GOT3 (cell line): ENCODE data around the gene AXDND1.
"Not testable (repeated sequence)": the region's sequence is repeated elsewhere in the genome, so short reads cannot be mapped to it uniquely, and the experiment has no call there.

Source experiments
- DNase-seq: peaks from one replicate; lab custom pipeline; 2025; ENCODE audit warnings: mixed read lengths; lab: John Stamatoyannopoulos, UW

The AXDND1 gene

DNA sequence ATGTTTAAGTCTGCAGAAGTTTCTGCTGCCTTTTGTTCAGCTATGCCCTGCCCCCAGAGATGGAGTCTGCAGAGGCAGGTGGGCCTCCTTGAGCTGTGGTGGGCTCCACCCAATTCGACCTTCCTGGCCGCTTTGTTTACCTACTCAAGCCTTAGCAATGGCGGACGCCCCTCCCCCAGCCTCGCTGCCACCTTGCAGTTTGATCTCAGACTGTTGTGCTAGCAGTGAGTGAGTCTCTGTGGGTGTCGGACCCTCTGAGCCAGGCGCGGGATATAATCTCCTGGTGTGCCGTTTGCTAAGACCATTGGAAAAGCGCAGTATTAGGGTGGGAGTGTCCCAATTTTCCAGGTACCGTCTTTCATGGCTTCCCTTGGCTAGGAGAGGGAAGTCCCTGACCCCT, 99.9 kb downstream of the AXDND1 start:
- DNase-seq, result not testable (repeated sequence)

DNA sequence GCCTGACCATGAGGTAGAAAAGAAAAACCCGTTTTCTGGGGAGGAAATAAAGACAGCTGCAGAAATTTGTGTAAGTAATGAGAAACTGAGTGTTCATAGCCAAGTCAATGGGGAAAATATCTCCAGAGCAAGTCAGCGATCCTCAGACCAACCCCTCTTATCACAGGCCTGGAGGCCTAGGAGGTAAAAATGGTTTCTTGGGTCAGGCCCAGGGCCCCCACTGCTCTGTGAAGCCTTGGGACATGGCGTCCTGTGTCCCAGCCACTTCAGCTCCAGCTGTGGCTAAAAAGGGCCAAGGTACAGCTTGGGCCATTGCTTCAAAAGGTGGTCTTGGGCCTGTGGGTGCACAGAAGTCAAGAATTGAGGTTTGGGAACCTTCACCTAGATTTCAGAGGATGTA, 108.9 kb downstream of the AXDND1 start:
- no peak for DNase-seq

DNA sequence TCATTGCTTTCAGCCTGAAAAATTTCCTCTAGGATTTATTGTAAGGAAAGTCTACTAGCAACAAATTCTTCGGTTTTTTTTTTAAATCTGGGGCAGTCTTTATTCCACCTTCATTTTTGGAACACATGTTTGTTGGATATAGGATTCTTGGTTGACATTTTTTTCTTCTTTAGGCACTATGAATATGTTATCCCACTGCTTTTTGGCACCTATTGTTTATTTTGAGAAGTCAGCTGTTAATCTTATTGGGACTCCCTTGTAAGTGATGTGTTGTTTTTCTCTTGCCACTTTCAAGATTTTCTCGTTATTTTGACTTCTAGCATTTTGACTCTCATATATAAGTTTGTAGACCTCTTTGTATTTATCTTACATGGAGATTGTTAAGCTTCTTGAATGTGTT, 110.7 kb downstream of the AXDND1 start:
- DNase-seq, result no peak

DNA sequence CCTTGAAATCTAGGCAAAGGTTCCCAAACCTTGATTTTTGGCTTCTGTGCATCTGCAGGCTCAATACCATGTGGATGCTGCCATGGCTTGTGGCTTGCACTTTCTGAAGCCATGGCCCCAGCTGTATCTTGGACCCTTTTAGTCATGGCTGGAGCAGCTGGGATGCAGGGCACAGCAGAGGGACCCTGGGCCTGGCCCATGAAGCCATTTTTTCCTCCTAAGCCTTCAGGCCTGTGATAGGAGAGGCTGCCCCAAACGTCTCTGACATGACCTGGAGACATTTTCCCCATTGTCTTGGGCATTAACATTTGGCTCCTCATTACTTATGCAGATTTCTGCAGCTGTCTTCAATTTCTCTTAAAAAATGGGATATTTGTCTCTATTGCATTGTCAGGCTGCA, 112.6 kb downstream of the AXDND1 start:
- DNase-seq, result no peak

DNA sequence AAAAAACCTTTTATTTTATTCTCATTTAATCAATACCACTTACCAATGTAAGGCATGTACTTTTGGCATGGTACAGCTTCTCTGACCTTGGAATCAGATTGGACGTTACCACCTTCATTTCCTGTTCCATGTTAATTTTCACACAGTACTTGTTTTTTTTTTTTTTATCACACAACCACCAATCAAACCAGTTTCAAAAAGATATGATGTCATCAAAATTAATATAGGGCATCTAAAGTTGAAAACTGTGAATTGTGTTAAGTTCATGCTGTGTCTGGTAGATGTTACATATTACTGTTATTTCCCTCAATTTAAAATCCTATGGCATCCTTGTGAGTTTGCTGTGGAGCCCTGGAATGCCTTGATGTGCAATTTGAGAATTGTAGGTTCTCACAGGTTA, 124.8 kb downstream of the AXDND1 start:
- no peak for DNase-seq

DNA sequence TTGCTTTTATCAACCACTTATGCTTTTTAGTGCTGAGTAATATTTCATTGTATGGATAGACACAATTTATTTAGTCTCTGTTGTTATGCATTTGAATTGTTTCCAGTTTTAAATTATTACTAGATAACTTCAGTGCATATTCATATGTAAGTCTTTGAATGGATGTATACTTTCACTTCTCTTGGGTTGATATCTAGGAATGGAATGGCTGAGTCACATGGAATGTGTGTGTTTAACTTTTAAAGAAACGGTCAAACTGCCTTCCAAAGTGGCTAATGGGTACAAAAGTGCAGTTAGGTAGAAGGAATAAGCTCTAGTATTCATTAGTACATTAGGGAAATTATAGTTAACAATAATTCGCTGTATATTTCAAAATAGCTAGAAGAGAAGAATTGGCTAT, 127.6 kb downstream of the AXDND1 start:
- DNase-seq, result no peak

DNA sequence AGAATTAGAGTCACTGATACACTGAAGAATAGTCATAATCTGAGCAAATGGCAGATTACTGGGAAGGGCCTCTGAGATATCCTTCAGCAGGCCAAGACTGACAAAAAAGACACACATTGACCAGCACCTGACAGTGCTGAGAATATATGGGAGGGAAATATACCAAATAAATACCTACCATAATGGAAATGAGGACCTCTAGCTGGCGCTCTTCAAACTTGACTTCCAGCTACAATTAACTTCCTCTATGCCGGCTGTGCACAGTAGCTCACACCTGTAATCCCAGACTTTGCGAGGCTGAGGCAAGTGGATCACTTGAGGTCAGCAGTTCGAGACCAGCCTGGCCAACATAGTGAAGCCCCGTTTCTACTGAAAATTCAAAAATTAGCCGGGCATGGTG, 140.4 kb downstream of the AXDND1 start:
- DNase-seq, result no peak

DNA sequence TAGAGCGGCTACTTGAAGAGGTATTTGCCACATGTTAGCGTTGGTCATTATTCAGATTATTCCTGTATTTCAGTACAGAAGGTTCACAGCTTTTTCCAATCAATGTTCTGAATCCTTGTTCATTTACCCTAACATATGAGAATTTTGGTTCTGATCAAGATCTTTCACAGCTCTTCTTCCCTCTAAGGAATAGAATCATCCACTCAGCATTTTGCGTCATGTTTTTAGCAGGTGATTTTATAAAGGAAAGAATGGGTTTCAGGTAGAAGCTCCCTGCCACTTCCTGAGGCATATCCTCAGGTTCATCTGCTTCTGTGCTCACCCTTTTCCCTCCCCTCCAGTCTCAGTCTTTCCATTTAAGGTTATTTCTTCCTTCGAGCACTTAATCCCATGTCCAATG, 143.6 kb downstream of the AXDND1 start:
- DNase-seq, result no peak

DNA sequence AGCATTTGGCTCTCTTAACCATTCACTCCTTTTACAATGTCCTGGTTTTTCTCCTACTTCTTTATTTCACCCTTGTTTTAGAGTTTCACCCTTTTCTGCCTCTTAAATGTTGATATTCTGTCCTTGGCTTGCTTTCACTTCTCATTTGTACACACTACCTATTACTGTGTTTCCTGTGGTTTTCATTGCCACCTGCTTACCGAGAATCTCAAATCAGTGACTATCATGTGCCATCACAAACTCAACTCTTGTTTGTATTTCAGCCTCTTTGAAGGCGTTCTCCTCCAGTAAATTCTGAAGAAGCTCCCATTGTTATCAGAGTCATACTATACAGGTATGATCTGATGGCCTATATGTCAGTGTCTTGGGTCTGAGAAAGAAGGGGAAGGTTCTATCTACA, 144.3 kb downstream of the AXDND1 start:
- DNase-seq, result no peak

DNA sequence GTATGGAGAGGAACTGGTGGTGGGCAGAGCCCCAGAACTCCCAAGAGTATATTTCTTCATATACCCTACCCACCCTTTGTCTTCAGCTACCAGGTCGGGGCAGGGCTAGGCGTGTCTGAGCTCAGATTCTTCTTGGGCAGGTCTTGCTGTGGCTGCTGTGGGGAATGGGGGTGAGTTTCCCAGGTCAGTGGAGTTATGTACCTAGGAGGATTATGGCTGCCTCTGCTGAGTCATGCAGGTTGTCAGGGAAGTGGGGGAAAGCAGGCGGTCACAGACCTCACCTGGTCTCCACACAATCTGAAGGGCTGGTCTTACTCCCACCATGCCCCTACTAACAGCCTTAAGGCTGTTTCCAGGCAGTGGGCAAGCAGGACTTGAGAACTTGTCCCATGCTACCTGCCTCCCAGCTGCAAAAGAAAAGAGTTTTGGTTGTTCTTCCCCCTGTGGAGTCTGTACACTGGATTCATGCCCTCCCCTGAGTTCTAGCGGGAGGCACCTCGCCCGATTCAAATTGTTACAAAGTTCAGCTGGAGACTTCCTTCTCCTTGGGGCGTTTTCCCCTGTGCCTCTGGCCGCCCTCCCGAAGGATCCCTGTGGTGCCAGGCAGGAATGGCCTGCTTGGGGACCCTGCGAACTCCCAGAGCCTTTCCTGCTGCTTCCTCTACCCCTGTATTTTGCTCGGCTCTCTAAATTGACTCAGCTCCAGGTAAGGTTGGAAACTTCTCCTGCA, 151.4 kb downstream of the AXDND1 start:
- no peak for DNase-seq

DNA sequence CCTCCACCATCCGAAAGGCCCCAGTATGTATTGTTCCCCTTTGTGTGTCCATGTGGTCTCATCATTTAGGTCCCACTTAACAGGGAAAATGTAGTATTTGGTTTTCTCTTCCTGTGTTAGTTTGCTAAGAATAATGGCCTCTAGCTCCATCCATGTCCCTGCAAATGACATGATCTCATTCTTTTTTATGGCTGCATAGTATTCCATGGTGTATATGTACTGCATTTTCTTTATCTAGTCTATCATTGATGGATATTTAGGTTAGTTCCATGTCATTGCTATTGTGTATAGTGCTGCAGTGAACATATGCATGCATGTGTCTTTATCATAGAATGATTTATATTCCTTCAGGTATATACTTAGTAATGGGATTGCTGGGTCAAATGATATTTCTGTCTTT, 152.8 kb downstream of the AXDND1 start:
- not testable (repeated sequence) for DNase-seq

DNA sequence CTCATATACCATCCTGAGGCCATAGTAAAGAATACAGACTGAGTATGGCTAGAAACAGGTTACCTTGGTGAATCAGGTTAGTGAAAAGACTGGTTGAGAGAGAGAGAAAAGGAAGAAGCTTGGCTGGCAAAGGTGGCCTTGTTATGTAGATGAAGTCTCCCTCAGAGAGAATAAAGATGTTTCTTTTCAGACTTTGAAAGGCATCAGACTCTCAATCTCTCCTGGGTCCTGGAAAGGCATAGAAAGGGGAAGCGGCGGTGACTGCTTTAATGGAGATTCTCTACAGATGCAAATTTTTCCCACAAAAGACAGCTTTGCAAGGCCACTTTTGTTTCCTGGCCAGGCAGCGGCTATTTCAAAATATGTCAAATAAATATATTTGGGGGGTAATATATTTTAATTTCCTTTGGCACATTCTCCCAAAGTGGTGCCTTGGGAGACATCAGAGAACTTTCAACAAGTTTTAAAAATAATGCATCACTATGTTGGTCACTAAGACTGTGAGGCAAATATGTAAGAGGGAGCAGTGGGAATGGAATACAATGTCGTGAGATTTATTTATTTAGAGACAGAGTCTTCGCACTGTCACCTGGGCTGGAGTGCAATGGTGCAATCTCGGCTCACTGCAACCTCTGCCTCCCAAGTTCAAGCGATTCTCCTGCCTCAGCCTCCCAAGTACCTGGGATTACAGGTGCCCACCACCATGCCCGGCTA, 163.9 kb downstream of the AXDND1 start:
- DNase-seq, result no peak

DNA sequence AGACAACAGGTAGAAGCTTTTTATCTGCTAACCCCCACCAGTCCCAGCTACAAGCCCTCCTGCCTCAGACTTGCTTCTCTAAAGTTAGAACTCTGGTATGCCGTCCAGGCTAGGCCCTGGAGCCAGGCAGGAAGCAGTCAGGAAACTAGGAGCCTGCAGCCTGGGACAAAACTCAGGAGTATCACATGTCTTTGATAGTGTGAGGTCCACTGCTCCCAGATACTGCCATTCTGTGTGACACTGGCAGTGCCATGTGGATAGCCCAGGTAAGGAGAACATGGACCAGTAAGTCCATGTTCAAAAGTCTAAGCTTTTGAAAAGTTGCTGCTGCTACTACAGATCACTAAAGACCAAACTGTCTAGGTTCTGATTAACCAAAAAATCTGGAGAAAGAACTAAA, 164.6 kb downstream of the AXDND1 start:
- no peak for DNase-seq

DNA sequence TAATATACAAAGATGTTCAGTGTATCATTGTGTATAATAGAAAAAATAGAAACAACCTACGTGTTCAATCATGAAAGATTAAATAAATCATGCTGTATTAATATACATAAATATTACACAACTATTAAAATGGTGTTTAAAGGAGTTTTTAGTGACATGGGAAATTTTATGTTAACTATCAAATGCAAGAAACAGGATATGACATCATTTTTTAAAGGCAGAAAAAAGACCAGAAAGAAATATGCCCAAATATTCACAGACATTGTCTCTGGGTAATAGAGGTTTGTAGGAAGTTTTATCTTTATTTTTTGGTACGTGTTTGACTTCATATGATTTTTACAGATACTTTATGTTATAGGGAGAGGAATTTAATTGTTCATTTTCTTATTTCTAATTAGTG, 176.0 kb downstream of the AXDND1 start:
- DNase-seq, result no peak

DNA sequence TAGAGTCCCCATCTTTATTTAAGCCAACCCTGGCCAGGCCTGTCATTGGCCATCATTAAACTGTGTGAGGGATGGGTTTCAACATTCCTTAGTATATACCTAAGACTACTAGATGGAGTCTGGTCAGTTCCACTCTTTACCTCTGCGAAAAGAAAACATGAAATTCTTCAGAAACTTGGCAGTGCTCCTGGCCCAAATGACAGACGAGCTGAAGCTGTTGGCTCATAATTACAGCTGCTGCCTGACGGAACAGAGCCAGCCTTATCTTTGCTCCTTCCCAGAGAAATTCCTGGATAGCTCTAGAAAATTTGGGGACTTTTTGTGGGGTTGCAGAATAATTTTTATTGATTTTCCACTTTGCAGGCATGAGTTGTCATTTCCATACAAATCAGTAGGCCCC, 179.6 kb downstream of the AXDND1 start:
- DNase-seq, result no peak

DNA sequence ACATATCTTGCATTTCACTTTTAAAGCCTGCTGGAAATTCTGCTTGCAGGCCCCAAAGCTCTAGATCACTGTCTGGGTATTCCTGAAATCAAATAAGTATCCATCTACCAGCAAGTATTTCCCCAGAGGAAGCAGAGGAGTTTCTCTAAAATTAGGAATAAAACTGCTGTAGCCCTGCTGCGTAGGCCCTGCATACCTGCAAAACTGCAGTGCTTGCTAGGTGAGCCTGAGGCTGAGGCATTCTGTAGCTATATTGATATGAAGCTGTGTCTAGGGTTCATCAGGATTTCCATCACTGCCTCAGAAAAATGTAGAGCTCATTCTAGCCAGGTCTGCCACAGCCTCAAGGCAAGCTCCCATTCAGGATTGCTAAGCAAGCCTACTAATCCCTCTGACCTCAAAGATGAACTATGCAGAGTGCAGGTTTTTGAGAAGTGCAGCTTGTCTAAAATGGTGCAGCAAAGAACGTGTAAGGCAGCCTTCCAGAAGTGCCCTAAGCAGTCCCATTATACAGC, 181.3 kb downstream of the AXDND1 start:
- no peak for DNase-seq

DNA sequence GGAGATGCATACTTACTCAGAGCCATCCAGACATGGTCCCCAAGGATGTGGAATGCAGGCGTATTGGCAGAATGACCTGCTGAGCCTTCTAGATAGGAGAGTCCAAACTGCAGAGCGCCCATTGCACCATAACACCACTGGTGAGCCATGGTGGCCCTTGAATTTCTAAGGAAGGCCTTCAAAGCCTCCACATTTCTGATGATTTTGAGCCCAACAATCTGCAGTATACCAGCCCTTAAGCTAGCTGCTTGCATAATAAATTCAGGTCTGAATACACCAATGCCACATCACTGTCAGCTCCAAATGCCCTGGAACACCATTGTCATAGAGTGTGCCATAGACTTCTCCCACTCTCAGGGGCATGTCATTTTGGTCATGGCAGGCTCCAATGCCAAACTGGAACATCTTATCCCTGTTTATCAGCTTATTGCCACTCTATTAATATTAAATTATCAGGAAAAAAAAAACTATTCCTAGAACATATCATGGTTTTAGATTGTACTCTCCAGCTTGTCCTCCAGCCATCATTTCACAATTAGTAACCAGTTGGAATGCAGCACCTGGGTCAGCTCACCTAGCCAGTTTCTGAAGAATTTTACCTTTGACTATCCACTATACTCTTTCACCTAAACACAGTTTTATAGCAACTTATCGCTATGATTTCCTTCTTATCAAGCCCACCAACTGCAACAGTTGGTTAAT, 183.0 kb downstream of the AXDND1 start:
- no peak for DNase-seq

DNA sequence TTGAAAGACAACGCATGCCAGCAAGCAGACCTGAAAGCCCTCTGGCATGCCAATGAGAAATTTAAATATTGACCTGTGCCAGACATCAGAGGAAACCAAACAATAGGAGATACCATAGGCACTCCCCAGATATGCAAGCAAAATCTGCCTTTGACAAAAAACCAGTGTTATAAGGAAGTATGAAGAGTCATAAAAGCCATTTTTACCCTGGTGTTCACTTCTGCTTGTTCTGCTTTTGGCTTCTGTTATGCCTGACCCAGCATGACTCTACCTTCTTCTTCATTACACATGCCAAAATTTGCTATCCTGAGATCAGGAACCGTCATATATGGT, 183.6 kb downstream of the AXDND1 start:
- DNase-seq, result no peak

DNA sequence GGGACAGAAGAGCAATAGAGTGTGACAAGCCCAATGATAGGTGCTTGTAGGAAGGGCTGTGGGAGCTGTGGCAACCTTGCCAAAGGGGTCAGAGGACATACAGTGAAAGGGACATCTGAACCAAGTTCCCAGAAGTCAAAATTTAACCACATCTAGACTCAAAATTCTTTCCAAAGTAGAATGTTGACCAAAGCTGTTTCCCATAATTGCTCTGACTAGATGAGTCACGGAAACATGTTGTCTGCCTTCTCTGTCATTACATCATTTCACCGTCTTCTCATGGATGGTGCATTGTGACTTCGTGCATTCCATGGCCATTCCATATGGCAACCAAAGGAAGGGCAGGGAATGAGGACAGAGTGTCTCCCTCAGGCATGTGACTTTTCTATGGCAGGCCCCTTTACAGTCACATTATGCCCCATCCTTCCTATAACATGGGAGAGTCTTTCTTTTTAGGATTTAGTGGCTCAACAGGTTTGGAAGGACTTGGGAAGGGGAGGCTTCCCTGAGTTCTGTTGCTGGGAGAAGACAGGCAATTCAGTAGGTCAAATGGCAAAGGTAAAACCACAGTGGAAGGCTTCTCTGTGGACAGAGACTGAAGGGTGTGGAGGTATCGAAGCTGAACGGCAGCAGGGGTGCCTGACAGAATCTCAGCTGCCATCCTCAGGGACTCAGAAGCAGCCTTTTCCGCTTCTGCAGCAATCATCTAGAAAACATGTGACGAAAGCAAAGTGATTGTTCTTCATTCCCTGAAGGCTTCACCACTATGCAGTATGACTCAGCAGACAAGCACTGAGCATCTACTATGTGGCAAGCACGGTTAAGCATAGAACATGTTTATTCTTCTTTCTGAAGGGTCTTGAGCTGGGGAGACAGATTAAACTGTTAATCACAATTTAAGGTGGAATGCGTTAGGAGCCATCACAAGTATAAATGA, 185.2 kb downstream of the AXDND1 start:
- DNase-seq, result no peak

DNA sequence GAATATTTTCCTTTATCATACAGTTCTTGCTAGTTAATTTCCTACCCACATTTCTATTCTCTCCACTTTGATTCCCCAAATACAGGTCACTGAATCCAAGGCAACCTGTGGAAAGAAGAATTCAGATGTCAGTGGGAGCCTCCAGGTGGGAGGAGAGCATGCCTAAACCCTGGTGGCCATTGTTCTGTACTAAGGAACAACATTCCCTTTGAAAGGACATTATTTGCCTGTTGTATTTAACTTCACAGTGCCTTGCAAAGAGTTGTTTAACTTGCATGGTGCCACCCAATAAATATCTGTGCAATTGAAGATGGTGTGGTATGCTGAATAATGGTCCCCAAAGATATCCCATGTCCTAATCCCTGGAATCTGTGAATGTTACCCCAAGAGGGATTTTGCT, 188.7 kb downstream of the AXDND1 start:
- no peak for DNase-seq

DNA sequence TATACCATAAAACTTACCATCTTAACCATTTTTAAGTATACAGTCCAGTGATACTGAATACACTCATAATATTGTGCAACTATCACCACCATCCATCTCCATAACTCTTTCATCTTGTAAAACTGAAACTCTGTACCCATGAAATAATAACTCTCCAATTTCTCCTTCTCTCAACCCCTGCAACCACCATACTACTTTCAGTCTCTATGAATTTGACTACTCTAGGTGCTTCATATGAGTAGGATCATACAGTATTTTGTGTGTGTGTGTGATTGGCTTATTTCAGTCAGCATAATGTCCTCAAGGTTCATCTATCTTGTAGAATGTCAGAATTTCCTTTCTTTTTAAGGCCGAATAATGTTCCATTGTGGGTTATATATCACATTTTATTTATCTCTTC, 192.3 kb downstream of the AXDND1 start:
- no peak for DNase-seq
